Right atrium auricular region (tissue), 2 donors: ENCODE data around the gene CFAP141. TPM values are rescaled to one million over a fixed set of nuclear protein-coding genes. Genes with fewer than 3 reads are reported as not detected.
A peak's percentile ranks its signal among the peaks of the same experiment; 100 is the strongest.

Experiments
- DNase-seq: peaks from one replicate; pipeline ENCODE4 v3.0.0-alpha.2; 2019; ENCODE audit warnings: low spot score
- H3K27ac ChIP-seq, 2 donors: fragments of 200-600 bp; sonication (generic); 1 replicate in 1 of 2; 2 replicates in 1 of 2; pipeline ENCODE4 v1.5.1; 2016 to 2019
- H3K27me3 ChIP-seq, 2 donors: fragments of 200-600 bp; sonication (generic); one replicate each; pipeline versions ENCODE4 v1.5.1 to v1.6.0; 2017 to 2019
- H3K36me3 ChIP-seq: fragments of 200-600 bp; sonication (generic); one replicate; pipeline ENCODE4 v1.5.1; 2016
- H3K4me1 ChIP-seq, 2 donors: fragments of 200-600 bp; sonication (generic); one replicate each; pipeline versions ENCODE4 v1.5.1 to v1.6.0; 2017 to 2019
- H3K4me3 ChIP-seq, 2 donors: fragments of 200-600 bp; sonication (generic); 1 replicate in 1 of 2; 2 replicates in 1 of 2; pipeline ENCODE4 v1.5.1; 2017 to 2019; ENCODE audit warnings: mild to moderate bottlenecking in 1 of 2, moderate library complexity in 1 of 2
- H3K9me3 ChIP-seq, 2 donors: fragments of 200-600 bp; sonication (generic); one replicate each; pipeline ENCODE4 v1.5.1; 2019
- CTCF ChIP-seq, 2 donors: fragments of 200-600 bp; sonication (generic); IDR thresholded peaks; one replicate each; pipeline ENCODE4 v1.5.1; 2019; ENCODE audit warnings: antibody characterized with exemption in 2 of 2
- total RNA-seq, 2 donors: library from RNA; depleted of rRNA; stranded (reverse); fragments of >200 nt; gene quantifications; one replicate each; pipeline ENCODE4 v1.1.0, GENCODE V29; 2016

The CFAP141 gene
- total RNA-seq, 2 donors from 2014 or later, result not detected

- no peak overlapping the region for H3K27ac ChIP-seq
- no peaks in the 10 kb centered on the region for H3K9me3 ChIP-seq
- H3K27me3 ChIP-seq, result no peaks in the 10 kb centered on the region
- no peak overlapping the region for H3K4me3 ChIP-seq
- peaks cover 80% of the 10 kb centered on the region for H3K36me3 ChIP-seq
- DNase-seq, result no peak
- TF ChIP-seq CTCF (IDR thresholded peaks at IDR 0.05), result no peak
- H3K4me1 ChIP-seq, result peaks cover 0 to 28% of the 10 kb centered on the region in 2 donors
Observed at GRCh38 chr1:154159554-154159953, 46.6 kb downstream of the CFAP141 start.

- Histone ChIP-seq H3K27me3 (no peaks in the 10 kb centered on the region), H3K36me3 (peaks cover 70% of the 10 kb centered on the region), H3K4me3 (no peak overlapping the region), H3K27ac (no peak overlapping the region), H3K9me3 (no peaks in the 10 kb centered on the region), H3K4me1 (peaks cover 0 to 29% of the 10 kb centered on the region in 2 donors)
- TF ChIP-seq CTCF (IDR thresholded peaks at IDR 0.05), result no peak
- DNase-seq, result no peak
Observed at GRCh38 chr1:154158307-154159125, 47.6 kb downstream of the CFAP141 start.

- no peak for TF ChIP-seq CTCF (IDR thresholded peaks at IDR 0.05)
- no peak overlapping the region for H3K27ac ChIP-seq
- H3K9me3 ChIP-seq, result no peaks in the 10 kb centered on the region
- H3K4me3 ChIP-seq, result no peak overlapping the region
- peaks cover 0 to 29% of the 10 kb centered on the region in 2 donors for H3K4me1 ChIP-seq
- DNase-seq, result no peak
- H3K36me3 ChIP-seq, result peaks cover 62% of the 10 kb centered on the region
- H3K27me3 ChIP-seq, result no peaks in the 10 kb centered on the region
Observed at GRCh38 chr1:154157520-154158306, 48.4 kb downstream of the CFAP141 start.

GRCh38 chr1:154155251-154155650 lies 50.9 kb downstream of the CFAP141 start:
- H3K4me3 ChIP-seq, result no peak overlapping the region
- peak overlapping the region; percentile 69 to 72 for H3K27ac ChIP-seq
- H3K4me1 ChIP-seq, result peaks cover 0 to 39% of the 10 kb centered on the region in 2 donors
- peaks cover 39% of the 10 kb centered on the region for H3K36me3 ChIP-seq
- DNase-seq, result peak; percentile 77
- TF ChIP-seq CTCF (IDR thresholded peaks at IDR 0.05), result no peak
- no peaks in the 10 kb centered on the region for H3K9me3 ChIP-seq
- H3K27me3 ChIP-seq, result no peaks in the 10 kb centered on the region

- no peaks in the 10 kb centered on the region for H3K27me3 ChIP-seq
- peaks cover 0 to 39% of the 10 kb centered on the region in 2 donors for H3K4me1 ChIP-seq
- no peak for TF ChIP-seq CTCF (IDR thresholded peaks at IDR 0.05)
- H3K9me3 ChIP-seq, result no peaks in the 10 kb centered on the region
- H3K36me3 ChIP-seq, result peaks cover 34% of the 10 kb centered on the region
- no peak within 1 kb of the TSS for H3K4me3 ChIP-seq
- peak within 1 kb of the TSS; percentile 69 to 72 for H3K27ac ChIP-seq
- DNase-seq, result peak; percentile 89
Observed at GRCh38 chr1:154154534-154155191, 51.5 kb downstream of the CFAP141 start, which contains the start of gene NUP210L. NUP210L (minus strand) TSS chr1:154155073.
